IPS-NIHi7 (cell line): ENCODE results near the gene TRAF3.
A peak's percentile ranks its signal among the peaks of the same experiment; 100 is the strongest.

Experiments used
- DNase-seq: peaks from one replicate; pipeline ENCODE4 v3.0.0; 2012; ENCODE audit warnings: mixed read lengths; ENCODE audit errors: extremely low spot score

The TRAF3 gene

GRCh38 chr14:102776761-102777710, at the start of gene TRAF3:
Gene TRAF3 (plus strand): TSS chr14:102777449. CDS start chr14:102870202, 92,753 bp downstream.
- DNase-seq = peak; percentile 85

- no peak for DNase-seq
Observed at GRCh38 chr14:102728501-102728900, 48.7 kb upstream of the TRAF3 start.

GRCh38 chr14:102729268-102729667, 48.0 kb upstream of the TRAF3 start:
- DNase-seq = no peak

- DNase-seq = no peak
Observed at GRCh38 chr14:102729825-102730224, 47.4 kb upstream of the TRAF3 start.

GRCh38 chr14:102731101-102731870, 46.0 kb upstream of the TRAF3 start:
- no peak for DNase-seq

- DNase-seq = no peak
Observed at GRCh38 chr14:102731871-102732800, 45.1 kb upstream of the TRAF3 start.

GRCh38 chr14:102732924-102733323, 44.3 kb upstream of the TRAF3 start:
- no peak for DNase-seq

- DNase-seq = no peak
Observed at GRCh38 chr14:102733326-102733725, 43.9 kb upstream of the TRAF3 start.

- no peak for DNase-seq
Observed at GRCh38 chr14:102734436-102734835, 42.8 kb upstream of the TRAF3 start.

- DNase-seq = no peak
Observed at GRCh38 chr14:102736956-102737355, 40.3 kb upstream of the TRAF3 start.

- no peak for DNase-seq
Observed at GRCh38 chr14:102737402-102738372, 39.6 kb upstream of the TRAF3 start.

GRCh38 chr14:102738373-102739189, 38.7 kb upstream of the TRAF3 start:
- DNase-seq = no peak

- no peak for DNase-seq
Observed at GRCh38 chr14:102739190-102739469, 38.1 kb upstream of the TRAF3 start.

- no peak for DNase-seq
Observed at GRCh38 chr14:102746634-102747438, 30.4 kb upstream of the TRAF3 start.

- no peak for DNase-seq
Observed at GRCh38 chr14:102748806-102749205, 28.4 kb upstream of the TRAF3 start.

GRCh38 chr14:102749393-102750305, 27.6 kb upstream of the TRAF3 start:
- no peak for DNase-seq

- DNase-seq = no peak
Observed at GRCh38 chr14:102750376-102750775, 26.9 kb upstream of the TRAF3 start.

- DNase-seq = no peak
Observed at GRCh38 chr14:102751088-102751487, 26.2 kb upstream of the TRAF3 start.
